Mammary epithelial cell (primary cell): ENCODE results near the gene FGA.

Experiments
- CTCF ChIP-seq, 2 donors: IDR thresholded peaks in 1 of 2; conservative IDR thresholded peaks in 1 of 2; 2 replicates each; pipeline ENCODE4 v1.5.1; 2011 to 2012; ENCODE audit warnings: inconsistent platforms in 2 of 2, low read length in 2 of 2, mild to moderate bottlenecking in 2 of 2, control low read depth in 1 of 2, low read depth in 1 of 2; ENCODE audit not compliant: insufficient read depth in 1 of 2; ENCODE audit errors: extremely low read depth in 1 of 2
- EZH2 ChIP-seq: IDR thresholded peaks from 2 replicates; pipeline ENCODE4 v1.6.1; 2012; ENCODE audit warnings: low read length, inconsistent platforms, borderline replicate concordance

- TF ChIP-seq EZH2 (no peak), CTCF (conservative IDR thresholded peaks at IDR 0.05 in 1 of 2, IDR thresholded peaks at IDR 0.05 in 1 of 2; ENCODE audit: extremely low read depth in 1 of 2, insufficient read depth in 1 of 2, low read depth in 1 of 2, low read length in 2 of 2) (peak; percentile 68 to 77)
Measured at GRCh38 chr4:154622598-154622997, 32.1 kb upstream of the FGA start.
